GM21367 (cell line): ENCODE results near the gene DNAH17.

Experiments used
- ATAC-seq: cut with Tn5 transposase; IDR thresholded peaks from one replicate; pipeline ENCODE4 v1.9.1; 2021; ENCODE audit not compliant: unreplicated experiment

DNAH17 gene

GRCh38 chr17:78375401-78376151, 201.6 kb downstream of the DNAH17 start:
- no peak for ATAC-seq

DNA sequence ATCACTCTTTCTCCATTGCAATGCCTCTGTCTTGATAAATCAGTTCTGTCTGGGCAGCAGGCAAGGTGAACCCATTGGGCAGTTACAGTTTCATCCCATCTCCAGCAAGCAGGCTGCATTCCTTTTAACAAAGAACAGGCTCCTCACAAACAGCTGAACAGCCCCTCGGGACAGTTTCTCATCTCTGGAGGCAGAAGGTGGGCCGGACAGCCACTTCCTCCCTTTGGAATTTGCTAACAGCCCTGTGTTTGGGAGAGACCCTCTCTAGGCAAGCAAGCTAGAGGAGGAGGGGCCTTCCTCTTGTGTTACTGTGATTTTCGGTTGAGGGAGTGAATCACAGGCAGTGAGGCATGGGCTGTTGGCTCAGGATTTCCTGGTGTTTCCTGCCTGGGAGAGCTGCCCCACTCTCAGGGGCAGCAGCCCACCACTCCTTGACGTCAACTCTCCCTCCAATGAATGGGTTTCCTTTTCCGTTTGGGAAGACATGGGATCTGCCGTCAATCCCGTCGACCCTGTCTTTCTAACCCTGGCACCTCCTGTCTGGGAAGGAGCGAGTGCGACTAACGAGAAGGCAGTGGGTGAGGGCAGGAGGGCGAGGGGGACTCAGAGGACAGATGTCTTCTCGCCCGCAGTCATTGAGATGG, 202.4 kb downstream of the DNAH17 start:
- no peak for ATAC-seq

DNA sequence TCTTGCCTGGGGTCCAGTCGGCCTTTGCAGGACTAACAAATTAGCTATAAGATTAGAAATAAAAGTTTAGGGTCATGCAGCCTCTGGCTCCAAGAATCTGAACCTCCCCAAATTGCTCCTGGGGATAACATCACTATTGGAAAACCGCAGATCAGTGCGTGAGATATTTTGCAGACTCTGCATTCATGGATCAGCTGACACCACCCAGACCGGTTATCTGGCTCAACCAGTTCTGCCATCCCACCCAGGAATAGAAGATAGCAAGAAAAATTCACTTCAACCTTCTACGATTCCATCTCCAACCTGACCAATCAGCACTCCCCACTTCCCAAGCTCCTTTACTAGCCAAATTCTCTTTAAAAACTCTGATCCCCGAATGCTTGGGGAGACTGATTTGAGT, 203.0 kb downstream of the DNAH17 start:
- no peak for ATAC-seq
